NCI-H146 (cell line): ENCODE measurements around the gene DSCAM.
A peak's percentile ranks its signal among the peaks of the same experiment; 100 is the strongest.

ENCODE experiments used
- DNase-seq: peaks from one replicate; lab custom pipeline; 2025; lab: John Stamatoyannopoulos, UW

Gene DSCAM

GRCh38 chr21:40667967-40668366 lies 179.0 kb downstream of the DSCAM start:
- DNase-seq: no peak

GRCh38 chr21:40662889-40663288 lies 184.1 kb downstream of the DSCAM start:
- DNase-seq: no peak

- no peak for DNase-seq
Measured at GRCh38 chr21:40660461-40660860, 186.5 kb downstream of the DSCAM start.

GRCh38 chr21:40658311-40658710 lies 188.6 kb downstream of the DSCAM start:
- DNase-seq: peak; percentile 64

GRCh38 chr21:40652436-40652835 lies 194.5 kb downstream of the DSCAM start:
- no peak for DNase-seq

GRCh38 chr21:40647706-40648105 lies 199.3 kb downstream of the DSCAM start:
- no peak for DNase-seq

- DNase-seq: no peak
Measured at GRCh38 chr21:40646651-40647050, 200.3 kb downstream of the DSCAM start.

- DNase-seq: peak; percentile 12
Measured at GRCh38 chr21:40641042-40641441, 205.9 kb downstream of the DSCAM start.

- DNase-seq: peak; percentile 46
Measured at GRCh38 chr21:40640266-40640789, 206.6 kb downstream of the DSCAM start.

- peak; percentile 57 for DNase-seq
Measured at GRCh38 chr21:40639616-40640194, 207.3 kb downstream of the DSCAM start.

GRCh38 chr21:40638466-40639251 lies 208.3 kb downstream of the DSCAM start:
- peak; percentile 85 for DNase-seq

GRCh38 chr21:40636026-40636425 lies 210.9 kb downstream of the DSCAM start:
- no peak for DNase-seq

GRCh38 chr21:40635391-40635790 lies 211.6 kb downstream of the DSCAM start:
- no peak for DNase-seq

- no peak for DNase-seq
Measured at GRCh38 chr21:40634141-40634540, 212.8 kb downstream of the DSCAM start.

- peak; percentile 70 for DNase-seq
Measured at GRCh38 chr21:40633048-40633447, 213.9 kb downstream of the DSCAM start.

- no peak for DNase-seq
Measured at GRCh38 chr21:40631211-40631610, 215.7 kb downstream of the DSCAM start.

GRCh38 chr21:40625991-40626390 lies 221.0 kb downstream of the DSCAM start:
- DNase-seq: no peak

GRCh38 chr21:40623528-40623927 lies 223.4 kb downstream of the DSCAM start:
- DNase-seq: peak; percentile 39

GRCh38 chr21:40622531-40622930 lies 224.4 kb downstream of the DSCAM start:
- peak; percentile 47 for DNase-seq

GRCh38 chr21:40620386-40621145 lies 226.4 kb downstream of the DSCAM start:
- no peak for DNase-seq

- peak; percentile 17 for DNase-seq
Measured at GRCh38 chr21:40618191-40618973, 228.6 kb downstream of the DSCAM start.

GRCh38 chr21:40616377-40616704 lies 230.6 kb downstream of the DSCAM start:
- DNase-seq: no peak
